Mesothelial cell of epicardium (in vitro differentiated cells): ENCODE results near the gene ASCC1. TPM values are rescaled to one million over a fixed set of nuclear protein-coding genes. Genes with fewer than 3 reads are reported as not detected.
"Not testable (repeated sequence)": the region's sequence is repeated elsewhere in the genome, so short reads cannot be mapped to it uniquely, and the experiment has no call there.

Experiments
- DNase-seq, 2 experiments: peaks; one replicate each; pipeline ENCODE4 v3.0.0; 2021; ENCODE audit warnings: low spot score in 2 of 2; ENCODE audit not compliant: unreplicated experiment in 2 of 2
- H3K27ac Mint-ChIP-seq: 2 replicates; pipeline ENCODE4 v1.8.0; 2021; ENCODE audit warnings: mixed read lengths
- H3K27me3 Mint-ChIP-seq: 2 replicates; pipeline ENCODE4 v1.8.0; 2021; ENCODE audit warnings: low read depth, mixed read lengths
- H3K36me3 Mint-ChIP-seq: 2 replicates; pipeline ENCODE4 v1.8.0; 2021; ENCODE audit warnings: mixed read lengths
- H3K4me1 Mint-ChIP-seq: 2 replicates; pipeline ENCODE4 v1.8.0; 2021; ENCODE audit warnings: mixed read lengths
- H3K4me3 Mint-ChIP-seq: 2 replicates; pipeline ENCODE4 v1.8.0; 2021; ENCODE audit warnings: mild to moderate bottlenecking, moderate library complexity, mixed read lengths
- H3K9me3 Mint-ChIP-seq: 2 replicates; pipeline ENCODE4 v1.8.0; 2021; ENCODE audit warnings: mixed read lengths
- total RNA-seq: library from RNA; stranded (reverse); gene quantifications from 3 replicates; pipeline ENCODE4 v1.2.1, GENCODE V29; 2021
- TF ChIP-seq, protein P1 (sequence below): fragments of 200-600 bp; sonication (generic); IDR thresholded peaks from one replicate; pipeline ENCODE4 v1.5.0; 2021; ENCODE audit warnings: antibody characterized with exemption; ENCODE audit not compliant: unreplicated experiment

The ASCC1 gene
- total RNA-seq, 1 donor from 2014 or later, result 36.6 TPM

DNA sequence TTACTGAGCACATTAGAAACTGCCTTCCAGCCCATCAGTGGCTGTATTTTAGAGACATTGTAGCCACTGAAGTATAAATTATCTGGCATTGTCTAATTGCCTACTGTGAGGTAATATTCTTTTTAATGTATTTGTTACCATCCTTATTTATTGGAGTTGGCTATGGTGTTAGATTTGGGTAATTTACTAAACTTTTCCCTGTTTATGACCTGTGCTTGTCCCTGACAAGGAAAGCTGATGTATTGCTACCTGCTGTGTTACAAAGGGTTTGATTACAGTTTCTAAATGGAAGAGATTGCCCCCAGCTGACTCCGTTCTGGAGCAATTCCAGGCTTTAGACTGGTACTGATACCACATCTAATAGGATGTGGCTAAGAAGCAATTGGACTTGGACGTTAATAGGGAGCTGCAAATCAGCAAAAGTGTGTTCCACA lies 12.3 kb upstream of the ASCC1 start:
- TF ChIP-seq, protein P1, sequence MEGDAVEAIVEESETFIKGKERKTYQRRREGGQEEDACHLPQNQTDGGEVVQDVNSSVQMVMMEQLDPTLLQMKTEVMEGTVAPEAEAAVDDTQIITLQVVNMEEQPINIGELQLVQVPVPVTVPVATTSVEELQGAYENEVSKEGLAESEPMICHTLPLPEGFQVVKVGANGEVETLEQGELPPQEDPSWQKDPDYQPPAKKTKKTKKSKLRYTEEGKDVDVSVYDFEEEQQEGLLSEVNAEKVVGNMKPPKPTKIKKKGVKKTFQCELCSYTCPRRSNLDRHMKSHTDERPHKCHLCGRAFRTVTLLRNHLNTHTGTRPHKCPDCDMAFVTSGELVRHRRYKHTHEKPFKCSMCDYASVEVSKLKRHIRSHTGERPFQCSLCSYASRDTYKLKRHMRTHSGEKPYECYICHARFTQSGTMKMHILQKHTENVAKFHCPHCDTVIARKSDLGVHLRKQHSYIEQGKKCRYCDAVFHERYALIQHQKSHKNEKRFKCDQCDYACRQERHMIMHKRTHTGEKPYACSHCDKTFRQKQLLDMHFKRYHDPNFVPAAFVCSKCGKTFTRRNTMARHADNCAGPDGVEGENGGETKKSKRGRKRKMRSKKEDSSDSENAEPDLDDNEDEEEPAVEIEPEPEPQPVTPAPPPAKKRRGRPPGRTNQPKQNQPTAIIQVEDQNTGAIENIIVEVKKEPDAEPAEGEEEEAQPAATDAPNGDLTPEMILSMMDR, result no peak
- Mint-ChIP-seq H3K9me3 (no peaks in the 10 kb centered on the region), H3K27ac (no peak overlapping the region), H3K4me3 (no peak overlapping the region), H3K36me3 (peaks cover 15% of the 10 kb centered on the region), H3K4me1 (peaks cover 4% of the 10 kb centered on the region), H3K27me3 (no peaks in the 10 kb centered on the region)
- no peak for DNase-seq

- TF ChIP-seq, protein P1, result no peak
- no peak overlapping the region for H3K4me3 Mint-ChIP-seq
- no peaks in the 10 kb centered on the region for H3K9me3 Mint-ChIP-seq
- no peaks in the 10 kb centered on the region for H3K27me3 Mint-ChIP-seq
- peaks cover 10% of the 10 kb centered on the region for H3K36me3 Mint-ChIP-seq
- H3K4me1 Mint-ChIP-seq, result peaks cover 5% of the 10 kb centered on the region
- DNase-seq, result no peak
- no peak overlapping the region for H3K27ac Mint-ChIP-seq
Measured at GRCh38 chr10:72227826-72228225, 11.8 kb upstream of the ASCC1 start.

- no peak for DNase-seq
- Mint-ChIP-seq H3K4me1 (peaks cover 7% of the 10 kb centered on the region), H3K27ac (peak overlapping the region; percentile 59), H3K36me3 (peaks cover 8% of the 10 kb centered on the region), H3K9me3 (no peaks in the 10 kb centered on the region), H3K27me3 (no peaks in the 10 kb centered on the region), H3K4me3 (no peak overlapping the region)
- TF ChIP-seq, protein P1, result no peak
Measured at GRCh38 chr10:72226418-72227027, 10.4 kb upstream of the ASCC1 start.

DNA sequence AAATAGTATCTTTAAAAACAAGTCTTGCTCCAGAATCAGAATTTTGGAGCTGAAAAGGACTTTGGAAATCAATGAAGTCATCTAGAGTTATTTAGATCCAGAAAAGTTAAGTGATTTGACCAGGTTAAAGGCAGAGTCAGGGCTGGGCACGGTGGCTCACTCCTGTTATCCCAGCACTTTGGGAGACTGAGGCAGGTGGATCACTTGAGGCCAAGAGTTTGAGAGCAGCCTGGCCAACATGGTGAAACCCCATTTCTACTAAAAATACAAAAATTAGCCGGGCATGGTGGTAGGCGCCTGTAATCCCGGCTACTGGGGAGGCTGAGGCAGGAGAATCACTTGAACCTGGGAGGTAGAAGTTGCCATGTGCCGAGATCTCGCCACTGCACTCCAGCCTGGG lies 8.1 kb upstream of the ASCC1 start:
- not testable (repeated sequence) for H3K9me3 Mint-ChIP-seq, H3K27me3 Mint-ChIP-seq, H3K36me3 Mint-ChIP-seq, H3K4me1 Mint-ChIP-seq, DNase-seq, H3K4me3 Mint-ChIP-seq
- H3K27ac Mint-ChIP-seq, result peak overlapping the region; percentile 59

GRCh38 chr10:72223743-72224101 lies 7.6 kb upstream of the ASCC1 start:
- TF ChIP-seq, protein P1, result no peak
- H3K4me1 Mint-ChIP-seq, result peaks cover 8% of the 10 kb centered on the region
- H3K27me3 Mint-ChIP-seq, result no peaks in the 10 kb centered on the region
- no peak overlapping the region for H3K4me3 Mint-ChIP-seq
- DNase-seq, result no peak
- no peaks in the 10 kb centered on the region for H3K9me3 Mint-ChIP-seq
- H3K27ac Mint-ChIP-seq, result peak overlapping the region; percentile 59
- H3K36me3 Mint-ChIP-seq, result peaks cover 8% of the 10 kb centered on the region

- Mint-ChIP-seq H3K36me3 (peaks cover 8% of the 10 kb centered on the region), H3K27me3 (no peaks in the 10 kb centered on the region), H3K9me3 (no peaks in the 10 kb centered on the region), H3K4me3 (no peak overlapping the region), H3K27ac (no peak overlapping the region), H3K4me1 (peaks cover 15% of the 10 kb centered on the region)
- TF ChIP-seq, protein P1, result no peak
- no peak for DNase-seq
Measured at GRCh38 chr10:72221278-72221677, 5.2 kb upstream of the ASCC1 start.
